HG03196 (cell line): Measurements from ENCODE around the gene PLA2G12B.
"Not testable (repeated sequence)": the region's sequence is repeated elsewhere in the genome, so short reads cannot be mapped to it uniquely, and the experiment has no call there.

Source experiments
- ATAC-seq: cut with Tn5 transposase; IDR thresholded peaks from one replicate; pipeline ENCODE4 v1.9.1; 2021; ENCODE audit not compliant: unreplicated experiment

PLA2G12B gene

GRCh38 chr10:72954596-72955554 is at the start of gene PLA2G12B:
PLA2G12B (minus strand) TSS chr10:72954806; CDS start chr10:72954685, 121 bp downstream.
- ATAC-seq: no peak

- no peak for ATAC-seq
Observed at GRCh38 chr10:73003822-73004221, 49.2 kb upstream of the PLA2G12B start.

GRCh38 chr10:73000973-73001372 is 46.4 kb upstream of the PLA2G12B start:
- no peak for ATAC-seq

GRCh38 chr10:72997099-72997498 is 42.5 kb upstream of the PLA2G12B start:
- no peak for ATAC-seq

GRCh38 chr10:72995459-72995858 is 40.9 kb upstream of the PLA2G12B start:
- ATAC-seq: not testable (repeated sequence)

- not testable (repeated sequence) for ATAC-seq
Observed at GRCh38 chr10:72989771-72990170, 35.2 kb upstream of the PLA2G12B start.

GRCh38 chr10:72984618-72985017 is 30.0 kb upstream of the PLA2G12B start:
- not testable (repeated sequence) for ATAC-seq

GRCh38 chr10:72981882-72982529 is 27.4 kb upstream of the PLA2G12B start:
- ATAC-seq: no peak

- ATAC-seq: no peak
Observed at GRCh38 chr10:72981028-72981881, 26.6 kb upstream of the PLA2G12B start.

GRCh38 chr10:72980348-72980747 is 25.7 kb upstream of the PLA2G12B start:
- ATAC-seq: no peak

GRCh38 chr10:72979709-72980108 is 25.1 kb upstream of the PLA2G12B start:
- no peak for ATAC-seq

- no peak for ATAC-seq
Observed at GRCh38 chr10:72976886-72977285, 22.3 kb upstream of the PLA2G12B start.

- no peak for ATAC-seq
Observed at GRCh38 chr10:72956001-72956400, 1.4 kb upstream of the PLA2G12B start.

GRCh38 chr10:72954230-72954595 is 393 bp downstream of the PLA2G12B start:
- ATAC-seq: no peak

- ATAC-seq: no peak
Observed at GRCh38 chr10:72953687-72954086, 919 bp downstream of the PLA2G12B start.

- no peak for ATAC-seq
Observed at GRCh38 chr10:72952642-72953158, 1.9 kb downstream of the PLA2G12B start.

GRCh38 chr10:72952189-72952588 is 2.4 kb downstream of the PLA2G12B start:
- no peak for ATAC-seq

GRCh38 chr10:72951760-72952159 is 2.8 kb downstream of the PLA2G12B start:
- no peak for ATAC-seq

GRCh38 chr10:72948762-72949161 is 5.8 kb downstream of the PLA2G12B start:
- no peak for ATAC-seq

- no peak for ATAC-seq
Observed at GRCh38 chr10:72946963-72947362, 7.6 kb downstream of the PLA2G12B start.
